Small intestine (tissue), 7 donors: Measurements from ENCODE around the gene PAOX. TPM values are rescaled to one million over a fixed set of nuclear protein-coding genes. Genes with fewer than 3 reads are reported as not detected.

Experiments used
- DNase-seq, 2 donors: peaks; one replicate each; pipeline versions ENCODE4 v3.0.0 to v3.0.0-alpha.2; 2013
- FAIRE-seq: peaks from 2 replicates; lab custom pipeline; 2012; peaks lifted over from hg19 to GRCh38; lab: Jason Lieb, UNC
- H3K27ac ChIP-seq, 3 donors: one replicate each; pipeline ENCODE4 v1.5.1; 2013; ENCODE audit warnings: low read length in 2 of 3, mild to moderate bottlenecking in 2 of 3, control low read depth in 1 of 3, inconsistent platforms in 1 of 3, low read depth in 1 of 3, moderate library complexity in 1 of 3
- H3K27me3 ChIP-seq, 3 donors: one replicate each; pipeline ENCODE4 v1.6.1; 2013; ENCODE audit warnings: low read length in 3 of 3, inconsistent platforms in 1 of 3; ENCODE audit not compliant: control insufficient read depth in 3 of 3, insufficient read depth in 3 of 3
- H3K36me3 ChIP-seq, 3 donors: one replicate each; pipeline ENCODE4 v1.6.1; 2013; ENCODE audit warnings: low read length in 3 of 3, inconsistent platforms in 1 of 3, low read depth in 1 of 3, mild to moderate bottlenecking in 1 of 3, moderate library complexity in 1 of 3; ENCODE audit not compliant: control insufficient read depth in 3 of 3, insufficient read depth in 2 of 3
- H3K4me1 ChIP-seq, 3 donors: one replicate each; pipeline ENCODE4 v1.6.1; 2013; ENCODE audit warnings: low read length in 2 of 3, inconsistent platforms in 1 of 3, low read depth in 1 of 3, mild to moderate bottlenecking in 1 of 3, moderate library complexity in 1 of 3; ENCODE audit not compliant: control insufficient read depth in 3 of 3, insufficient read depth in 2 of 3
- H3K4me3 ChIP-seq, 3 donors: one replicate each; pipeline ENCODE4 v1.5.1; 2013; ENCODE audit warnings: low read length in 3 of 3, control low read depth in 1 of 3, inconsistent platforms in 1 of 3, low read depth in 1 of 3, mild to moderate bottlenecking in 1 of 3, moderate library complexity in 1 of 3
- H3K9me3 ChIP-seq, 2 donors: one replicate each; pipeline ENCODE4 v1.6.1; 2013; ENCODE audit warnings: low read depth in 1 of 2, low read length in 1 of 2; ENCODE audit not compliant: control insufficient read depth in 2 of 2, insufficient read depth in 1 of 2
- WGBS, 3 donors: extraction: QIAGEN DNeasy Blood & Tissue Kit; methylation state at CpG; one replicate each; pipeline ENCODE4 v1.1.7; 2013; 5-methylcytosine and 5-hydroxymethylcytosine counted together
- polyA plus RNA-seq, 4 donors: library from polyadenylated mRNA; stranded (reverse) in 3 of 4; unstranded in 1 of 4; fragments of 200-250 nt in 3 of 4; fragments of 120-200 nt in 1 of 4; gene quantifications; one replicate each; pipeline versions ENCODE4 v1.2.1 to v1.2.3, GENCODE V29; 2013
- donor health status: healthy with polysubstance abuse.
- donor health status: control.
- donor health status: control.
- donor health status: Bipolar disorder and iron deficiency.
- donor health status: healthy.

PAOX gene
- polyA plus RNA-seq, 4 donors, result 7.9 to 40.8 (median 11.4) TPM

DNA sequence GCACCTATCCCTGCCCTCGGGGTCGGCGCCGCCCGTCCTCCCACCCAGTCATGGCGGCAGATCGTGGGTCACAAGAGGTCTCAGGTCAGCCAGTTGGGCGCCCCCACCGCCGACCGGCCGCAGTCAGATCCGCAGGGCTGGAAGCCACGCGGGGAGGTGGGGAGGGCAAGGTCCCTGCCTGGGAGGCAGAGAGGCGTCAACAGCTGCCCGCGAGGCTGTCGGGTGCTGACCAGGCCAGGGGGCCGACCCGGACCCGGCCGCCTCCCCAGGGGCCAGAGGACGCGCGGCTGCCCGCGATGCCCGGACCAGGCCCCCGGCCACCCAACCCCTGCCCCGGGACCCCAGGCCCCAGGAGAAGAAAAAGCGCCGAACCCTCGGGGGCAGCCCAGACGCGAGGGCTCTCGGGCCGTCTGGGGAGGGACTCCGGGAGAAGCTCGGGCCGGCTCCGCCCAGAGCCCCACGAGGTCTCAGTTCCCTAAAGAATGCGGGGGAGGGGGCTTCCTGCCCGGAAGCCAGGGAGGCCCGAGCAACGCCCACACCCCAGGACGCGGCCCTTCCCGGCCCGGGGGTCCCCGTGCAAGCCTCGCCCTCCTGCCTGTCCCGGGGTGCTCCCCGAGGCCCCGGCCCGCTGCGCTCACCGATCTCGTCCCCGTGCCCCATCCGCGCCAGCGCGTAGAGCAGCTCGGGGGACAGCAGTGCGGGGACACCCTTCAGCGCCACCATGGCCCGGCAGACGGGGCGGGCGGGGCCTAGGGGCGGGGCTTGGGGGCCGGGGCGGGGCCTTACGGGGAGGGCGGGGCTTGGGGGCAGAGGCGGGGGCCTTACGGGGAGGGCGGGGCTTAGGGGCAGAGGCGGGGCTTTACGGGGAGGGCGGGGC is 21.5 kb upstream of the PAOX start, which contains the start of gene FUOM:
TSS of gene FUOM (minus strand) at position 735 of the 877 bp plus-strand sequence. CDS start at position 723, 12 bp downstream.
- no peak for FAIRE-seq
- 0 to 1% (median 0%) methylated on average over 56 to 83 of the region's 83 CpGs for WGBS, 3 donors
- DNase-seq, result peak; percentile 67 to 72
- peaks cover 0 to 12% of the 10 kb centered on the region in 2 donors for H3K9me3 ChIP-seq
- H3K27me3 ChIP-seq, result no peaks in the 10 kb centered on the region
- peak within 1 kb of the TSS; percentile 67 to 87 (median 85) for H3K27ac ChIP-seq
- peaks cover 0 to 53% (median 2%) of the 10 kb centered on the region in 3 donors for H3K36me3 ChIP-seq
- peaks cover 4 to 34% (median 13%) of the 10 kb centered on the region in 3 donors for H3K4me1 ChIP-seq
- peak within 1 kb of the TSS; percentile 32 to 90 (median 62) for H3K4me3 ChIP-seq

DNA sequence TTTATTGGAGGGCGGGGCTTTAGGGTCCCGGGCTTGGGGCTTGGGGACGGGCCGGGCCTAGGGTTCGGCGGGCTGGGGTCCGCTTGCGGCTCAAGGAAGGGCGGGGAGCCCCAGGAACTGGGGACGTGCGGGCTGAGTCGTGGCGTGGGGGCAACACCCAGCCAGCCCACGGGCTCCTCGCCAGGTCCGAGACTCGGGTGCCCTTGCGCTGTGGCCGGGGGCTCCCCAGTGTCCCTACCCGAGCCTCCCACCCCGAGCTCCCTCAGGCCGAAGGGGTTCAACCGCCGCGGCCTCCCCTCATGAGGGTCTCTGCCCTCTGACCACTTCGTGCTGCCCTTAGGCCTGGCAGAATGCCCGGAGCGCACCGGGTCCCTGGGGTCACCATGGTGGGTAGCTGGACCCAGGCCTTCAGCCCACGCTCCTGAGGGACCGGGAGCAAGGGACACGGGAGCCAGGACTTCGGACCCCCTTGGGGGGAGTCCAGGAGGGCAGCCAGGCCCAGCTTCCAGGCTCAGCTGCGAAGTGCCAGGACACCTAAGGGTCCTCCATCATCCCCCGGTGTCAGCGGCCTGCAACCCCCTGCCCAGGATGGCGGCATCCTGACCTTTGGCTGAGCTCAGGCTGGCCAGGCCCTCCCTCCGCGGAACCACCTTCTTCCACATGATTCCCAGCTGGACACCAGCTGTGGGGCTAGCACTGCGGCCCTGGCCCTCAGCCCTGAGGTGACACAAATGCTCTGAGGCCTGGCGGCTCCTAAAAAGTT is 20.7 kb upstream of the PAOX start:
- H3K4me3 ChIP-seq, result no peak overlapping the region

DNA sequence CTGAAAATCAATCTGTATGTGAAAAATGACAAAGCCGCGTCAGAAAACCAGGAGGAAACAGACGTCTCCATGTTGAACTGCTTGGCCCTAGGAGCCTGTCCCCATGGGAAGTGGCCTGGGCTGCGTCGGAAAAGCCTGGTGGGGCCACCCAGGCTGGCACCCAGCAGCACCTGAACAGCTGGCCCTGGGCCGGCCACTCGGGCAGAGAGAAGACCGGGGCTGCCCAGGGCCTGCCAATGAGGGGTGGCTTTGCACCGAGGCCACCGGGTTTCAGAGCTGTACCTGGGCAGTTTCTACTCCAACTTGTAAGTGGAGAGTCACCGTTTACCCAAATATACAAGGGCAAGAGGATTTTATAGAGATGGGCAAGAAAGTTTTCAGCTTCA is 20.1 kb upstream of the PAOX start:
- FAIRE-seq (no peak), DNase-seq (peak in 1 of 2 donors; percentile 30)
- peaks cover 2 to 55% (median 4%) of the 10 kb centered on the region in 3 donors for H3K36me3 ChIP-seq
- no peaks in the 10 kb centered on the region for H3K27me3 ChIP-seq
- peak overlapping the region; percentile 41 to 83 (median 43) for H3K27ac ChIP-seq
- peaks cover 4 to 34% (median 13%) of the 10 kb centered on the region in 3 donors for H3K4me1 ChIP-seq
- WGBS, 3 donors, result 67 to 76% (median 69%) methylated on average over 11 of the region's 11 CpGs
- H3K4me3 ChIP-seq, result no peak overlapping the region
- H3K9me3 ChIP-seq, result peaks cover 0 to 12% of the 10 kb centered on the region in 2 donors

More for the DNA sequence above, 20.7 kb upstream of the PAOX start:
- DNase-seq (no peak), FAIRE-seq (no peak)
- no peaks in the 10 kb centered on the region for H3K27me3 ChIP-seq
- H3K27ac ChIP-seq, result peak overlapping the region; percentile 41 to 83 (median 43)
- peaks cover 2 to 53% (median 4%) of the 10 kb centered on the region in 3 donors for H3K36me3 ChIP-seq
- peaks cover 4 to 34% (median 13%) of the 10 kb centered on the region in 3 donors for H3K4me1 ChIP-seq
- WGBS, 3 donors, result 81 to 89% (median 85%) methylated on average over 28 to 41 of the region's 41 CpGs
- peaks cover 0 to 12% of the 10 kb centered on the region in 2 donors for H3K9me3 ChIP-seq

DNA sequence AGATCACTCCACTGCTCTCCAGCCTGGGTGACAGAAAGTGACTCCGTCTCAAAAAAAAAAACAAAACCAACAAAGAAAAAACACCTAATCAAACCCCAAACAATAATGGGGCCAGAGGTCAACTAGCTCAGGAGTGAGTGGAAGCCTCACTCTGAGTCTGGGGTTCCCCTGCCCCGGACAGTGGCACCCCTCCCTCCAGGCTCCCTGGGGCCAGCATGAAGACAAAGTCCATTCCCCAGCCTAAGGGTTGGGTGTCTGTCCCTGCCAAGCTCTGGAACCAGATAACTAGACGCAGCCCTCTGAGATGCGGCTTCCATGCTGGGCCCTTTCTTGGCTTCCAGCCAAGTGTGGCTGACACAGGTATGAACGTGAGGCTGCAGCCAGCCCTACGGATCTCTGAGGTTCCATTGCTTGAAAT is 19.5 kb upstream of the PAOX start:
- FAIRE-seq, result no peak
- Histone ChIP-seq H3K27me3 (no peaks in the 10 kb centered on the region), H3K9me3 (peaks cover 0 to 12% of the 10 kb centered on the region in 2 donors), H3K4me1 (peaks cover 4 to 34% (median 13%) of the 10 kb centered on the region in 3 donors), H3K27ac (peak overlapping the region; percentile 41 to 83 (median 43)), H3K36me3 (peaks cover 2 to 53% (median 4%) of the 10 kb centered on the region in 3 donors), H3K4me3 (no peak overlapping the region)
- WGBS, 3 donors, result 10 to 42% (median 18%) methylated on average over 6 of the region's 6 CpGs
- peak; percentile 96 to 98 for DNase-seq

DNA sequence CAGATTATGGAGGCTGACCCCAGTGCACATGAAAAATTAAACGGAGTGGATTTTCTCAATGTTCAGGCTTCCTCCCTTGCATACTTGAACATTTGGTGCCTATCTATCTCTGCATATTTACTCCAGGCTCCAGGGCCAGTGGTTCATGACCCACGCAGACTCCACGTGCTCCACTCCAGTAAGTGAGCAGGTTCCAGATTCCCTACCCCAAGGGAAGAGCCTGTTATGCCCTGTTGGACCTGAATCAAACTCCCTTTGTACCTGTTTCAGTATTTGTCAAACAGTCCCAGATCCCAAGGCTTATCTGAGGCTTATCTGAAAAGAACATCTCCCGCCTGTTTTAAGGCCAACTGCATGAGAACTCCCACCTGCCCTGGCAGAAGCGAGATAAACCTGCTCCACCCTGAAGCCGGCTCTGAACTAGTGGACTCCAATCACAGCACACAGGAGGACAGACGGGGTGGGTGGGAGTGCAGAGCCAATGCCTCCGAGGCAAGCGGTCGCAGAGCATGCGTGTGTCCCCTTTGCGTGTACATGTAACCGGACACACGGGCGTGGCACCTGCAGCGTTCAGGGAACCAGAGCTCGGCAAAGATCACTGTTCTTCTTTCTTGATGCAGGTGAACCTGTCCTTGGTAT is 19.0 kb upstream of the PAOX start:
- WGBS, 3 donors, result 18 to 62% (median 44%) methylated on average over 17 of the region's 17 CpGs
- Histone ChIP-seq H3K36me3 (peaks cover 4 to 53% (median 4%) of the 10 kb centered on the region in 3 donors), H3K27me3 (no peaks in the 10 kb centered on the region), H3K27ac (peak overlapping the region; percentile 43 to 83 (median 65)), H3K9me3 (peaks cover 0 to 12% of the 10 kb centered on the region in 2 donors), H3K4me1 (peaks cover 4 to 36% (median 13%) of the 10 kb centered on the region in 3 donors), H3K4me3 (no peak overlapping the region)
- DNase-seq (peak in 1 of 2 donors; percentile 78), FAIRE-seq (no peak)

DNA sequence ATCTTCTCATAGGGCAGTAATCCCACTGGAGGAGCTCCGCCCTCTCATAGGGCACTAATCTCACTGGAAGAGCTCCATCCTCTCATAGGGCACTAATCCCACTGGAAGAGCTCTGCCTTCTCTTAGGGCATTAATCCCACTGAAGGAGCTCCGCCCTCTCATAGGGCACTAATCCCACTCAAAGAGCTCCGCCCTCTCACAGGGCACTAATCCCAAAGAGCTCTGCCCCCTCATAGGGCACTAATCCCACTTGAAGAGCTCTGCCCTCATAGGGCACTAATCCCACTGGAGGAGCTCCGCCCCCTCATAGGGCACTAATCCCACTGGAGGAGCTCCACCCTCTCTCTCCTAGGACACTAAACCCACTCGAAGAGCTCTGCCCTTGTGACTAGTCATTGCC is 17.8 kb upstream of the PAOX start:
- H3K4me3 ChIP-seq, result no peak overlapping the region

DNA sequence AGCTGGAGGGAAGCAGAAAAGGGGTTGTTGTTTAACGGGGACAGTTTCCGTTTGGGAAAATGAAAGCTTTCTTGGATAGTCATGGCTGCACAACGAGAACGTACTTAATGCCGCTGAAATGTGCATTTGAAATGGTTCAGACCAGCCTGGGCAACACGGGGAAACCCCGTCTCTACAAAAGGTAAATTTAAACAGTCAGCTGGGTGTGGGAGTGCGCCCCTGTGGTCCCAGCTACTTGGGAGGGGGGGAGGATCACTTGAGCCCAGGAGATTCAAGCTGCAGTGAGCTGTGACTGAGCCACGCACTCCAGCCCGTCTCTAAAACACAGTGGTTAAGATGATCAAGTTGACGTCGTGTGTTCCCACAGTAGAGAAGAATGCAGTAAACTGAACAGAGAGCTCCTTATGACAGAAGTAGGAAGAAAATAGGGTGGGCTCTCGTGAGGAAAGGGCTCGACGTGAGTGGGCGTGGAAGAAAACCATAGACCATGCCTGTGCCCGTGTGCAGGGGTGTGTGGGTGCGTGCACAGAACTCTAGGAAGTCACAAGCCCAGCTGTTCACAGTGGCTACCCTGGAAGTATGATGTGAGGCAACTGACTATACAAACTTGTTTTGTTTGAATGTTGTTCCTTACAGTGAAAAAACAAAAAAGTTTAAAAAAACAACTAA is 17.2 kb upstream of the PAOX start:
- peaks cover 0 to 12% of the 10 kb centered on the region in 2 donors for H3K9me3 ChIP-seq
- DNase-seq, result no peak
- peaks cover 0 to 25% (median 7%) of the 10 kb centered on the region in 3 donors for H3K4me1 ChIP-seq
- H3K27me3 ChIP-seq, result no peaks in the 10 kb centered on the region
- H3K36me3 ChIP-seq, result peaks cover 9 to 56% (median 16%) of the 10 kb centered on the region in 3 donors
- 77 to 80% (median 78%) methylated on average over 18 of the region's 18 CpGs for WGBS, 3 donors
- FAIRE-seq, result no peak
- no peak overlapping the region for H3K27ac ChIP-seq
- H3K4me3 ChIP-seq, result no peak overlapping the region

More for the DNA sequence above, 17.8 kb upstream of the PAOX start:
- Histone ChIP-seq H3K4me1 (peaks cover 4 to 30% (median 11%) of the 10 kb centered on the region in 3 donors), H3K27ac (no peak overlapping the region), H3K27me3 (no peaks in the 10 kb centered on the region), H3K9me3 (peaks cover 0 to 12% of the 10 kb centered on the region in 2 donors), H3K36me3 (peaks cover 7 to 53% (median 13%) of the 10 kb centered on the region in 3 donors)
- DNase-seq, result no peak
- 84 to 93% (median 91%) methylated on average over 5 of the region's 5 CpGs for WGBS, 3 donors
- FAIRE-seq, result no peak
